DOHH2 (cell line): Measurements from ENCODE around the gene NDFIP1.

Source experiments
- H3F3A ChIP-seq: fragments of 200-600 bp; sonication (generic), shearing (Covaris generic); 2 replicates; pipeline ENCODE4 v1.6.0; 2016; ENCODE audit warnings: antibody characterized with exemption, mild to moderate bottlenecking; ENCODE audit not compliant: control insufficient read depth, insufficient read depth
- H3K27ac ChIP-seq: fragments of 200-600 bp; sonication (generic); 2 replicates; pipeline ENCODE4 v1.5.1; 2014; ENCODE audit warnings: low read depth, mild to moderate bottlenecking, low read length, moderate library complexity
- H3K27me3 ChIP-seq: fragments of 200-600 bp; sonication (generic); 2 replicates; pipeline ENCODE4 v1.6.1; 2014; ENCODE audit warnings: mild to moderate bottlenecking, low read length, mixed read lengths; ENCODE audit not compliant: control insufficient read depth
- H3K36me3 ChIP-seq: fragments of 200-600 bp; sonication (generic); 2 replicates; pipeline ENCODE4 v1.6.1; 2014; ENCODE audit warnings: mild to moderate bottlenecking, low read length, moderate library complexity, mixed read lengths; ENCODE audit not compliant: control insufficient read depth
- H3K4me1 ChIP-seq: fragments of 200-600 bp; sonication (generic); 2 replicates; pipeline ENCODE4 v1.6.1; 2014; ENCODE audit warnings: mild to moderate bottlenecking, low read length, mixed read lengths; ENCODE audit not compliant: control insufficient read depth
- H3K4me2 ChIP-seq: fragments of 200-600 bp; sonication (generic); 2 replicates; pipeline ENCODE4 v1.6.0; 2014; ENCODE audit warnings: mild to moderate bottlenecking, low read length, moderate library complexity
- H3K4me3 ChIP-seq: fragments of 200-600 bp; sonication (generic); 2 replicates; pipeline ENCODE4 v1.5.1; 2014; ENCODE audit warnings: mild to moderate bottlenecking, low read length, mixed read lengths
- H3K79me2 ChIP-seq: fragments of 200-600 bp; sonication (generic); 2 replicates; pipeline ENCODE4 v1.6.1; 2014; ENCODE audit warnings: mild to moderate bottlenecking, low read length, mixed read lengths; ENCODE audit not compliant: control insufficient read depth
- H3K9me2 ChIP-seq: fragments of 200-600 bp; sonication (generic); replicated peaks from 2 replicates; pipeline ENCODE4 v1.6.1; 2014; ENCODE audit warnings: mild to moderate bottlenecking, low read length, mixed read lengths; ENCODE audit not compliant: control insufficient read depth
- H3K9me3 ChIP-seq: fragments of 200-600 bp; sonication (generic); 2 replicates; pipeline ENCODE4 v1.6.1; 2014; ENCODE audit warnings: antibody characterized with exemption, low read length, mixed read lengths; ENCODE audit not compliant: control insufficient read depth, insufficient read depth
- H4K20me1 ChIP-seq: fragments of 200-600 bp; sonication (generic); 2 replicates; pipeline ENCODE4 v1.6.0; 2014; ENCODE audit warnings: low read depth, mild to moderate bottlenecking, antibody characterized with exemption, low read length, moderate library complexity; ENCODE audit not compliant: control insufficient read depth, insufficient read depth
- CTCF ChIP-seq: fragments of 200-600 bp; sonication (generic); IDR thresholded peaks from one replicate; pipeline ENCODE4 v1.5.1; 2014; ENCODE audit warnings: antibody characterized with exemption, mild to moderate bottlenecking, low read depth, low read length; ENCODE audit not compliant: poor library complexity, severe bottlenecking
- EZH2phosphoT487 ChIP-seq: fragments of 200-600 bp; sonication (generic); IDR thresholded peaks from 2 replicates; pipeline ENCODE4 v1.6.1; 2017; ENCODE audit warnings: borderline replicate concordance, mild to moderate bottlenecking, antibody characterized with exemption, low read length, moderate library complexity, mixed read lengths

The NDFIP1 gene

DNA sequence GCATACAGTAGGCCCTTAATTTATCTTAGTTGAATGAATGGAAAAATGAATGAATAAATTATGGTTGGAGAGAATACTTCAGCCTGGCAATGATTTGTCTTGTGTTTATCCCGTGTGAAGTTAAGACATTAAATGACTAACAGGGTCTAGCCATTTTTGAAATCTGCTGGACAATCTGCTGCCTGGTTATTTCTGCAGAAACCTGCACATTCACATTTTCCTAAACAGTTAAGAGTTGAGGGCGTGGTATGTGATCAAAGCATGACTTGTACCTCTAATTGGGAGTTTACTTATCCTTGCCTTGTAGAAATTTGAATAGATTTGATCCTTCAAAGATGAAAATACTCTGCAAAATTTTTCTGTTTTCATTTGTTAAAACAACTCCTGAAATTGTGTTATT, 34.6 kb upstream of the NDFIP1 start:
- Histone ChIP-seq H3K4me1 (no peaks in the 10 kb centered on the region), H3K27me3 (peaks cover 14% of the 10 kb centered on the region), H3K9me2 (no peaks in the 10 kb centered on the region), H3K4me3 (no peak overlapping the region), H3F3A (no peaks in the 10 kb centered on the region), H3K4me2 (no peak overlapping the region), H4K20me1 (no peaks in the 10 kb centered on the region), H3K36me3 (no peaks in the 10 kb centered on the region), H3K9me3 (no peaks in the 10 kb centered on the region), H3K79me2 (no peaks in the 10 kb centered on the region), H3K27ac (no peak overlapping the region)
- TF ChIP-seq EZH2phosphoT487 (no peak), CTCF (no peak)

GRCh38 chr5:142078221-142078620, 30.4 kb upstream of the NDFIP1 start:
- Histone ChIP-seq H3K9me3 (no peaks in the 10 kb centered on the region), H3K9me2 (no peaks in the 10 kb centered on the region), H4K20me1 (no peaks in the 10 kb centered on the region), H3K27ac (no peak overlapping the region), H3K4me2 (no peak overlapping the region), H3K27me3 (peaks cover 15% of the 10 kb centered on the region), H3K36me3 (no peaks in the 10 kb centered on the region), H3F3A (no peaks in the 10 kb centered on the region), H3K4me1 (no peaks in the 10 kb centered on the region), H3K79me2 (no peaks in the 10 kb centered on the region), H3K4me3 (no peak overlapping the region)
- no peak for TF ChIP-seq EZH2phosphoT487
- TF ChIP-seq CTCF = no peak

DNA sequence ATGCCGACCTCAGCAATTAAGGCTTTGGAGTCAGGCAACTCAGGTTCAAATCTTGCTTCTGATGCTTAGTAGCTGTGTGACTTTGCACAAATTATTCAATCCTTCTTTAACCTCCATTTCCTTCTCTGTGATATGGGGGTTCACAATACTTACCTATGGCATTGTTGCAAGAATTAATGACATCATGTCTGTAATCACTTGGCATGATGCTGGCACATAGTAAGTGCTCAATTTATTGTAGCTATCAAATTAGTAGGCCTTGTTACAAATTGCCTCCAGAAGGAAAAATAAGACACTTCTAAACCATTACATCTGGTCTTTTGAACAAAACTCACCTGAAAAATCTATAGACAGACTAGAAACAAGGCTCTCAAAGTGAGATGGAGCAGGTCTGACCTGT, 29.9 kb upstream of the NDFIP1 start:
- no peak overlapping the region for H3K27ac ChIP-seq

More for the DNA sequence above, 29.9 kb upstream of the NDFIP1 start:
- no peaks in the 10 kb centered on the region for H3K4me1 ChIP-seq
- no peaks in the 10 kb centered on the region for H3F3A ChIP-seq
- H3K4me3 ChIP-seq = no peak overlapping the region
- TF ChIP-seq EZH2phosphoT487 = no peak
- no peak for TF ChIP-seq CTCF
- peaks cover 10% of the 10 kb centered on the region for H3K27me3 ChIP-seq
- H3K4me2 ChIP-seq = no peak overlapping the region
- no peaks in the 10 kb centered on the region for H3K9me3 ChIP-seq
- H3K79me2 ChIP-seq = no peaks in the 10 kb centered on the region
- H4K20me1 ChIP-seq = no peaks in the 10 kb centered on the region
- H3K36me3 ChIP-seq = no peaks in the 10 kb centered on the region
- no peaks in the 10 kb centered on the region for H3K9me2 ChIP-seq
